Measurements from ENCODE around the gene OVCA2.

- TF ChIP-seq RAD21 (conservative IDR thresholded peaks at IDR 0.05 in 1 of 2, IDR thresholded peaks at IDR 0.05 in 1 of 2): no peak
- no peak for TF ChIP-seq CTCF (IDR thresholded peaks at IDR 0.05)
- no peak for TF ChIP-seq JUN (IDR thresholded peaks at IDR 0.05)
- TF ChIP-seq RCOR1 (IDR thresholded peaks at IDR 0.05; ENCODE audit: low read depth, low read length): no peak
- no peak for TF ChIP-seq HDAC2 (IDR thresholded peaks at IDR 0.05)
- no peak for TF ChIP-seq POLR2A (IDR thresholded peaks at IDR 0.05; ENCODE audit: low read length)
These were observed 27.9 kb upstream of the OVCA2 start for GRCh38 chr17:2013994-2014317.

All from A549 (cell line).